Activated CD4-positive, alpha-beta memory T cell treated with anti-CD3 and anti-CD28 coated beads, Interleukin-2, amount 10 ng/mL, durations not matched to agents 7 days and 5 days (primary cell): ENCODE measurements around the gene TGFB1. TPM values are rescaled to one million over a fixed set of nuclear protein-coding genes. Genes with fewer than 3 reads are reported as not detected.

ENCODE experiments used
- CTCF ChIA-PET: fragments of 350-600 bp; sonication (Branson Sonifier 250); formaldehyde crosslinking; loops from one replicate; lab custom pipeline; 2021; ENCODE audit warnings: antibody characterized with exemption, inconsistent platforms; lab: Charles Lee
- POLR2A ChIA-PET: fragments of 350-600 bp; sonication (Branson Sonifier 250); formaldehyde crosslinking; loops from one replicate; lab custom pipeline; 2021; ENCODE audit warnings: antibody characterized with exemption; lab: Charles Lee
- DNase-seq: peaks from one replicate; pipeline ENCODE4 v3.0.0-alpha.2; 2020
- H3K27ac Mint-ChIP-seq: one replicate; pipeline ENCODE4 v1.8.0; 2021; ENCODE audit warnings: mild to moderate bottlenecking, mixed read lengths
- H3K27me3 Mint-ChIP-seq: one replicate; pipeline ENCODE4 v1.8.0; 2021; ENCODE audit warnings: mixed read lengths
- H3K36me3 Mint-ChIP-seq: one replicate; pipeline ENCODE4 v1.8.0; 2021; ENCODE audit warnings: low read depth, mixed read lengths
- H3K4me1 Mint-ChIP-seq: one replicate; pipeline ENCODE4 v1.8.0; 2021; ENCODE audit warnings: mixed read lengths
- H3K4me3 Mint-ChIP-seq: one replicate; pipeline ENCODE4 v1.8.0; 2021; ENCODE audit warnings: mild to moderate bottlenecking, mixed read lengths
- H3K9me3 Mint-ChIP-seq: one replicate; pipeline ENCODE4 v1.8.0; 2021; ENCODE audit warnings: mixed read lengths
- total RNA-seq, 2 experiments: library from RNA; stranded (reverse); gene quantifications; one replicate each; pipeline ENCODE4 v1.2.3, GENCODE V29; 2021

The TGFB1 gene
- total RNA-seq, 2 experiments from 2014 or later = 236 to 247 TPM

DNA sequence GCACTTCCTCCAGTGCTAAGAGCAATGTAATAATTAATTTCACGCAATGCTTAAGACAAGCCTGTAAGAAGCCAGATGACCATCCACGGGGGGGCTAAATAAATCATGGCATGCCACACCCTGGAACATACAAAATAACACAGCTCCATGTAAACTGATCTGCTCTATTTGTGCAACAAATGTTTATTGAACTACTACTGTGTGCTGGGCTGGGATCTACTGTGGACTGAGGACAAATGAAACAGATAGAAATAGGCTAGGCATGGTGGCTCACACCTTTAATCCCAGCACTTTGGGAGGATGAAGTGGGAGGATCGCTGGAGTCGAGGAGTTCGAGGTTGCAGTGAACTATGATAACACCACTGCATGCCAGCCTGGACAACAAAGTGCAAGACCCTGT is 21.3 kb downstream of the TGFB1 start:
- no peak overlapping the region for H3K4me3 Mint-ChIP-seq
- no peaks in the 10 kb centered on the region for H3K27me3 Mint-ChIP-seq
- ChIA-PET POLR2A (interaction anchor here (1.0 to 1.2 kb wide), 3 partner anchors 16 to 31 kb away, joined by 3 read pairs; partner anchors contain the start of gene B9D2), CTCF (interaction anchor here (1.1 kb wide), 1 partner anchor 68 kb away, joined by 4 read pairs; the partner anchor contains the start of gene HNRNPUL1)
- no peaks in the 10 kb centered on the region for H3K9me3 Mint-ChIP-seq
- H3K4me1 Mint-ChIP-seq = peaks cover 63% of the 10 kb centered on the region
- no peak overlapping the region for H3K27ac Mint-ChIP-seq
- DNase-seq = no peak
- H3K36me3 Mint-ChIP-seq = peaks cover 64% of the 10 kb centered on the region

DNA sequence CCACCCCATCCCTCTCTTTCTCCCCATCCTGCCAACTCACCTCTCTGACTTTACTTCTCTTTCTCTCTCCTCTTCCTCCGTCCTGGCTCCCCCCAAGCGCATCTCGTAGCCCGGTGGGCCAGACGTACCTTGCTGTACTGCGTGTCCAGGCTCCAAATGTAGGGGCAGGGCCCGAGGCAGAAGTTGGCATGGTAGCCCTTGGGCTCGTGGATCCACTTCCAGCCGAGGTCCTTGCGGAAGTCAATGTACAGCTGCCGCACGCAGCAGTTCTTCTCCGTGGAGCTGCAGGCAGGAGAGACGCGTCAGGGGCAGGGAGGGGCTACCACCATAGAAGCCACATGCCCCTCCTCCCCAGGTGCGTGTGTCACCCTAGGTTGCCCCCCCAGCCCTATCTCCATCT is 21.7 kb downstream of the TGFB1 start:
- POLR2A ChIA-PET = interaction anchor here (1.0 to 1.2 kb wide), 3 partner anchors 16 to 32 kb away, joined by 3 read pairs; partner anchors contain the start of gene B9D2

DNA sequence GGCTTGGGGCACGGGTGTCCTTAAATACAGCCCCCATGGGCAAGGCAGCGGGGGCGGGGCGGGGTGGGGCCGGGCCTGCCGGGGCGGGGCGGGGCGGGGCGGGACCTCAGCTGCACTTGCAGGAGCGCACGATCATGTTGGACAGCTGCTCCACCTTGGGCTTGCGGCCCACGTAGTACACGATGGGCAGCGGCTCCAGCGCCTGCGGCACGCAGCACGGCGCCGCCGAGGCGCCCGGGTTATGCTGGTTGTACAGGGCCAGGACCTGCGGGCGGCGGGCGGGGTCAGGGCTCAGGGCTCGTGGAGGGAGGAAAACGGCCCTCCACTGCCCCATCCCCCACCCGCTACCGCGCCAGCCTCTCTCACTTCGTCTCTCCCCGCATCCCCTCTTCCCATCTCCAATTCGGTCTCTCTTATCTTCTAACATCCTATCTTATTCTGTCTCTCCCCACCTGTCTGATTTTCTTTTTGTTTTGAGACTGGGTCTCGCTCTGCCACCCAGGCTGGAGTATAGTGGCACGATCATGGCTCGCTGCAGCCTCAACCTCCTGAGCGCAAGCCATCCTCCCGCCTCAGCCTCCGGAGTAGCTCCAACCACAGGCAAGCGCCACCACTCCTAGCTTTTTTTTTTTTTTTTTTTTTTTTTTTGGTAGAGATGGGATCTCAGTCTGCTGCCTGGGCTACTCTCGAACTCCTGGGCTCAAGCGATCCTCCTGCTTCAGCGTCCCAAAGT is 22.6 kb downstream of the TGFB1 start:
- no peak for DNase-seq
- H3K27me3 Mint-ChIP-seq = no peaks in the 10 kb centered on the region
- H3K9me3 Mint-ChIP-seq = no peaks in the 10 kb centered on the region
- POLR2A ChIA-PET = interaction anchor here (1.2 kb wide), 2 partner anchors 17 to 23 kb away, joined by 3 read pairs; no protein-coding TSS in a partner anchor
- H3K36me3 Mint-ChIP-seq = peaks cover 67% of the 10 kb centered on the region
- H3K4me1 Mint-ChIP-seq = peaks cover 69% of the 10 kb centered on the region
- H3K27ac Mint-ChIP-seq = peak overlapping the region; percentile 67
- CTCF ChIA-PET = no interaction called here
- no peak overlapping the region for H3K4me3 Mint-ChIP-seq

More for the DNA sequence above, 21.7 kb downstream of the TGFB1 start:
- Mint-ChIP-seq H3K27me3 (no peaks in the 10 kb centered on the region), H3K36me3 (peaks cover 64% of the 10 kb centered on the region), H3K27ac (no peak overlapping the region), H3K4me3 (no peak overlapping the region), H3K9me3 (no peaks in the 10 kb centered on the region), H3K4me1 (peaks cover 64% of the 10 kb centered on the region)
- CTCF ChIA-PET = interaction anchor here (1.1 kb wide), 1 partner anchor 68 kb away, joined by 4 read pairs; the partner anchor contains the start of gene HNRNPUL1
- no peak for DNase-seq

DNA sequence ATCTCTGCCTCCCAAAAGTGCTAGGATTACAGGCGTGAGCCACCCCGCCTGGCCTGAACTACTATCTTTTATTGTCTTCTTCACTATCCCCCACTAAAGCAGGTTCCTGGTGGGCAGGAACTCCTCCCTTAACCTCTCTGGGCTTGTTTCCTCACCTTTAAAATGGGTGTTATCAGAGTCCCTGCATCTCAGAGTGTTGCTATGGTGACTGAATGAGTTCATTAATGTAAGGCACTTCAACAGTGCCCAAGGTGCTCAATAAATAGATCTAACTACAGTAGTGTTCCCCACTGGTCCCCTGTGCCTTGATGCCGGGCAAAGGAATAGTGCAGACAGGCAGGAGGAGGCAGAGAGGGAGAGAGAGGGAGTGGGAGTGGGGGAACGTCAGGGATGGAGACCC is 23.2 kb downstream of the TGFB1 start:
- peaks cover 68% of the 10 kb centered on the region for H3K4me1 Mint-ChIP-seq
- CTCF ChIA-PET = no interaction called here
- H3K4me3 Mint-ChIP-seq = no peak overlapping the region
- DNase-seq = no peak
- no peaks in the 10 kb centered on the region for H3K27me3 Mint-ChIP-seq
- POLR2A ChIA-PET = no interaction called here
- peaks cover 65% of the 10 kb centered on the region for H3K36me3 Mint-ChIP-seq
- H3K9me3 Mint-ChIP-seq = no peaks in the 10 kb centered on the region
- H3K27ac Mint-ChIP-seq = peak overlapping the region; percentile 84

DNA sequence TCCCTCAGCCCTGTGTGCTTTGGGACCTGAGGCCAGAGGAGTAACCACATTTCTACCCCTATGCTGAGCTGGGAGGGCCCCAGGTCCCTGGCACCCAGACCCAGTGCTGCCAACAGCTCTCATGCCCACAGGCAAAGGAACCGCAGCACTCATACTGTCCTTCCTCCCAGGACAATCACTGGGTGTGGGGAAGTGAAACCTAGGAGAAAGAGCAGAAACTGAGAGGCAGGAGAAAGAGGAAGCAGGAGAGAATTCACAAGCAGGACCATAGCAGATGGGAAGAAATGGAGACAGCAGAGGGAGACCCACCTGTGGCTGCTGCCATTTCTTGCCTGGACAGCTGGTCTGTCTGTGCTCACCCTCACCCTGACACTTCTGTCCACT is 24.9 kb downstream of the TGFB1 start:
- no peaks in the 10 kb centered on the region for H3K27me3 Mint-ChIP-seq
- peaks cover 73% of the 10 kb centered on the region for H3K4me1 Mint-ChIP-seq
- no peaks in the 10 kb centered on the region for H3K9me3 Mint-ChIP-seq
- H3K27ac Mint-ChIP-seq = peak overlapping the region; percentile 95
- peak overlapping the region; percentile 68 for H3K4me3 Mint-ChIP-seq
- no peak for DNase-seq
- POLR2A ChIA-PET = interaction anchor here (2.1 to 7.7 kb wide), 10 partner anchors 8 to 111 kb away, joined by 6 to 65 read pairs (median 24); partner anchors contain the start of genes CCDC97, DMAC2, HNRNPUL1 and TGFB1
- H3K36me3 Mint-ChIP-seq = peaks cover 60% of the 10 kb centered on the region
- CTCF ChIA-PET = interaction anchor here (1.1 to 3.2 kb wide), 5 partner anchors 20 to 103 kb away, joined by 3 to 27 read pairs (median 7); partner anchors contain the start of genes HNRNPUL1 and TGFB1

DNA sequence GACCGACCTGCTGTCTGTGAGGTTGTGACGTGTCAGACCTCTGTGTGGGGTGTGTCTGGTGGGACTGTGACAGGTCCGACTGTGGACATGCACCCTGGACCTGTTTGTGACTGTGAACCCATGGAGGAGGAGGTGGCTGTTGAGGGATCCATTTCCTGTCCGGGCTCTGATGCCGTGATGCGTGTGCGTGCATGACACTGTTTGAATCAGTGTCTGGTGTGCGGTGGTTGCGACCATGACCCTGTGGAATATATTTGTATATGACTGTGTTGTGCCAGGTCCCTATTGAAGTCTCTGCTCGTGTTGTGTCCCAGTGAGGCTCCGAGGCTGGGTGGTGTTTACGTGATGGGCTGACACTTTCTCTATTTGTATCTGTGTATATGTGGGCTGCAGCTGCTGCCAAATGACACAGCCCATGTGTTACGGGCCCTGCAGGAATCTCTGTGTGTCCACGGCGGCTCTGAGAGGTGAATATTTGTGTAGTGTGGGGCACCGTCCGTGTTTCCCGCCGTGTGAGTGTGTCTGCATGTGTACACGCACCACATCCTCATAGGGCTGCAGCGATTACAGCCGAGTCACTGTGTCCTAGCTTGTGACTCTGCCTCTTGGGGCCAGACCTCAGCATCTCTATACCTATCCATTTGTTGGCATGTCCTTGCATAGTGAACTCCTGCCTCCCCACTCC is 25.4 kb downstream of the TGFB1 start:
- Mint-ChIP-seq H3K4me1 (peaks cover 69% of the 10 kb centered on the region), H3K9me3 (no peaks in the 10 kb centered on the region), H3K27ac (peak overlapping the region; percentile 95), H3K27me3 (no peaks in the 10 kb centered on the region), H3K4me3 (peak overlapping the region; percentile 68), H3K36me3 (peaks cover 55% of the 10 kb centered on the region)
- ChIA-PET CTCF (interaction anchor here (1.0 to 3.2 kb wide), 7 partner anchors 11 to 103 kb away, joined by 3 to 27 read pairs (median 4); partner anchors contain the start of genes HNRNPUL1 and TGFB1), POLR2A (interaction anchor here (1.0 to 7.7 kb wide), 14 partner anchors 8 to 112 kb away, joined by 3 to 65 read pairs (median 10); partner anchors contain the start of genes B9D2, CCDC97, DMAC2 and HNRNPUL1)
- peak; percentile 69 for DNase-seq

DNA sequence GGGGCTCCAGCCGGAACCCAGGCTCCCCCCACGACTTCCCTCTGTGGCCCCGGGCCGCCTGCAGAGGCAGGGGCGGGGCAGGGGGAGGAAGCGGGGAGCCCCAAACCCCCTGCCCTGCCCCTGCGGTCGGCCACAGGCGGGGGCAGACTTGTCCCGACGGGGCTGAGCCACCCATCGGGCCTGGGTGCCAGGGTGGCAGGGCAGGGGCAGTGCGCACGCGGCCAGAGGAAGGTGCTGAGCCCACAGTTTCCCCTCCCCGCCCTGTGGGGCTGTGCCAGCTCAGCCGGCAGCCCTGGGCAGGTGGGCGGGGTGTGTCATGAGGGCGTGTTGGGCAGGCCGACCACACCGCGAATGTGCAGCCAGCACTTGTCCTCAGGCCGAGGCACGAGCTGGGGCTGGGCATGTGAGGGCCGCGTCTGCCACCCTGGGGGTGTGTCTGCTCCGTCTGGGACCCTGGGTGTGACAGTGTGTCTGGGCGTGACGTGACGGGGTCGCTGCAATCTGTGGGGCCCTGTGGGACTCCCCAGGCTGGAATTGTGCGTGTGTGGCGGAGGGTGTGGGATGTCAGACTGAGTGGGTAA is 26.1 kb downstream of the TGFB1 start:
- Mint-ChIP-seq H3K27ac (peak overlapping the region; percentile 95), H3K36me3 (peaks cover 58% of the 10 kb centered on the region), H3K27me3 (no peaks in the 10 kb centered on the region), H3K9me3 (no peaks in the 10 kb centered on the region), H3K4me1 (peaks cover 73% of the 10 kb centered on the region), H3K4me3 (peak overlapping the region; percentile 68)
- peak; percentile 89 for DNase-seq
- POLR2A ChIA-PET = interaction anchor here (0.7 to 7.7 kb wide), 19 partner anchors 9 to 550 kb away, joined by 3 to 65 read pairs (median 6); partner anchors contain the start of genes B9D2, CCDC97, DMAC2 and HNRNPUL1
- CTCF ChIA-PET = interaction anchor here (1.0 to 3.2 kb wide), 7 partner anchors 10 to 103 kb away, joined by 3 to 27 read pairs (median 4); partner anchors contain the start of genes HNRNPUL1 and TGFB1

DNA sequence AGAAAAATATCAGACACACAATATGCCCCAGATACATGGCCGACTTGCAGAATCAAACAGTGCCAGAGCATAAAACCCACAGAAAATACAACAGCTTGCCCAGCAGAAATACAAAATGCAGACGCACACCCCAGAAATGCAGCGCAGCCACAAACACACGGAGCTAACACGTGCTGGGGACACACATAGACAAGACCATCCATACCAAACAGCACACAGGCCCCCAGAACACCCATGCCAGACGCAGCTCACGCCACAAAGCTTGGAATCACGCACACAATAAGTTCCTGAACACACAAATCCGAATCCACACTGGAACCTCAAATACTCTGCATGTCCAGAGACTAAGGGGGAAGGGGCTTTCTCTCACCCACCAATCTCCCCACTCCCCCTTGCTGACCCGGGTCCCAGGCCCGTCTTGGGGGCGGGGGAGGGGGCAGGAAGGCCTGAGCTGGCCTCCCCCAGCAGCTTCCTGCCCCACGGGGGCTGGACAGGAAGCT is 26.6 kb downstream of the TGFB1 start:
- peak overlapping the region; percentile 87 for H3K27ac Mint-ChIP-seq
- POLR2A ChIA-PET = interaction anchor here (0.7 to 7.7 kb wide), 18 partner anchors 10 to 550 kb away, joined by 3 to 65 read pairs (median 6); partner anchors contain the start of genes B9D2, CCDC97, DMAC2 and HNRNPUL1
- peak overlapping the region; percentile 65 for H3K4me3 Mint-ChIP-seq
- H3K27me3 Mint-ChIP-seq = no peaks in the 10 kb centered on the region
- peaks cover 58% of the 10 kb centered on the region for H3K36me3 Mint-ChIP-seq
- peaks cover 69% of the 10 kb centered on the region for H3K4me1 Mint-ChIP-seq
- no peaks in the 10 kb centered on the region for H3K9me3 Mint-ChIP-seq
- CTCF ChIA-PET = interaction anchor here (1.0 to 3.2 kb wide), 6 partner anchors 10 to 104 kb away, joined by 3 to 27 read pairs (median 6); partner anchors contain the start of genes HNRNPUL1 and TGFB1
- peak; percentile 47 for DNase-seq

DNA sequence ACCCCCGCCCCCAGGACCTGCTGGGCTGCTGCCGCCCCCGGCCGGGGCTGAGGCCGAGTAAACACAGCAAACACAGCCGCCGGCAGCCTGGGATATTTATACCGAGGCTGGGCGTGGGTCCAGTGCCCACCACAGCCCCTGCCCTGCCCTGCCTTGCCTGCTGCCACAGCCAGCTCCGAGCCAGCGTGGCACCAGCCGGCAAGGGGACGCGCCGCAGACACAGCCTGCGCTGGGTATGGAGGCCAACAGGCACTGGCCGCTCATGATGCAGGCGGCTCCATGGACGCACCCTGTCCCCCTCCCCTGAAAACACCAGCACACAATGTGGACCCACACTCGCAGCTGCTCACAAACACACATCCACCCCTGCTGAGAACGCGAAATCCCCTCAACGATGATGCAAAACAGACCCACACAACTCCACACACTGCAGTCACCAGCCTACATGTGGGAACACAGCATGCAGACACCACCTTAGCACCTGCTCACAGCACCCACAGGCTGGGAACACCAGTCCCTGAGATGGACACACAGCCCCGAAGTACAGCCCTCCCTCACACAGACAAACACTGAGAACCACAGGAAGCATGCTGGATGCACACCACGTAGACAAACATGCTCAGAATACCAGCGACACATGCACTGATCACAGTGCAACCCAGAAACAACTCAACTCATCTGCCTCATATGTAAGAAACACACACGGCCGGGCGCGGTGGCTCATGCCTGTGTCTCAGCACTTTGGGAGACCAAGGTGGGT is 27.6 kb downstream of the TGFB1 start:
- peak overlapping the region; percentile 65 for H3K4me3 Mint-ChIP-seq
- H3K4me1 Mint-ChIP-seq = peaks cover 63% of the 10 kb centered on the region
- H3K9me3 Mint-ChIP-seq = no peaks in the 10 kb centered on the region
- peaks cover 55% of the 10 kb centered on the region for H3K36me3 Mint-ChIP-seq
- H3K27me3 Mint-ChIP-seq = no peaks in the 10 kb centered on the region
- peak; percentile 38 for DNase-seq
- peak overlapping the region; percentile 87 for H3K27ac Mint-ChIP-seq
- CTCF ChIA-PET = no interaction called here
- POLR2A ChIA-PET = interaction anchor here (1.4 to 7.7 kb wide), 8 partner anchors 9 to 62 kb away, joined by 3 to 65 read pairs (median 34); partner anchors contain the start of genes CCDC97, HNRNPUL1 and TGFB1

DNA sequence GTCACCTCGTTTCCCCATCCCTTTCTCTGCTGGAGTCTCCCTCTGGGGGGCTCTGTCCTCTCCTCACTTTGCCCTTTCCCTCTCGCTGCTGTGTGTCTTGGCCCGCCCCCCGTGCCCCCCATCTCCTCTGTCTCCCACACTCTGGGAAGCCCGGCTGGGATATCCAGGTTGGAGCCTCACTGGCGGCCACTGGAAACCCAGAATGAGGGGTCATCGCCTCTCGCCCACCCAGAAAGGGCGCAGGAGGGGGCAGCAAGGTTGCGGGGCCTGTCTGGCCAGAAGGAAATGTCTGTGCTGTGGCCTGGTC is 28.1 kb downstream of the TGFB1 start:
- H3K27ac Mint-ChIP-seq = no peak overlapping the region

DNA sequence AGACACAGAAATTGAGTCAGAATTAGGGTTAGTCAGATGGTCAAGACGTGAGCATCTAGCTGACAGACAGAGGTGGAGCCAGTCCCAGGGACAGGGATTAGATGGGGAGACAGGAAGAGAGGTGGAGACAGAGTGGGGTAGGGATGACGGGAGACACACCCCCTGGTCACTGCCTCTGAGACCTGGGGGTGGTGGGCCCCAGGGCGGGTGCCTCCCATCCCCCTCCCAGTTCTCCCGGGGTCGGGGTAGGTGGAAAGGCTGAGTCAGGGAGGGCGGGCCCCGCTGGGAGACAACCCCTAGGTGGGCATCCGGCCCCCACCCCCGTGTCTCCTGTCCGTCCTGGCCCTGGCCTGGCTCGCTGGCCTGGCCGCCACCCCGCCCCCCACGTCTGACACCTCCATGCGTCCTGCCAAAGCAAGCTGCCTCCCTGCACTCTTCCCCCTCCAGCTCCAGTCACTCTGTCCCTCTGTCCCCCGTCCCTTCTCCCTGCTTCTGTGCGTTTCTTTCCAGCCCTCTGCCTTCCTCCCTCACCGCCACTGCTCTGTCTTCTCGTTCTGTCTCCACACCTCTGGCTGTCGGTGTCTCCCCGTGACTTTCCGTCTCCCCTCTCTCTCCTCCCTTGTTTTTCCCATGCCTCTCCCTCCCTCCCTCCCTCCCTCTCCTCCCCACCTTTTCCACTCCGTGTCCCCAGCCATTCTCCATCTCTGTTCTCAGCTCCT is 28.6 kb downstream of the TGFB1 start:
- H3K27me3 Mint-ChIP-seq = no peaks in the 10 kb centered on the region
- H3K4me3 Mint-ChIP-seq = peak overlapping the region; percentile 24
- peaks cover 56% of the 10 kb centered on the region for H3K36me3 Mint-ChIP-seq
- POLR2A ChIA-PET = interaction anchor here (0.5 to 7.7 kb wide), 5 partner anchors 15 to 104 kb away, joined by 3 to 45 read pairs (median 6); partner anchors contain the start of gene CCDC97
- no peak for DNase-seq
- H3K9me3 Mint-ChIP-seq = no peaks in the 10 kb centered on the region
- CTCF ChIA-PET = no interaction called here
- H3K27ac Mint-ChIP-seq = peak overlapping the region; percentile 74
- peaks cover 58% of the 10 kb centered on the region for H3K4me1 Mint-ChIP-seq

More for the DNA sequence above, 28.1 kb downstream of the TGFB1 start:
- Mint-ChIP-seq H3K9me3 (no peaks in the 10 kb centered on the region), H3K4me1 (peaks cover 62% of the 10 kb centered on the region), H3K4me3 (no peak overlapping the region), H3K36me3 (peaks cover 58% of the 10 kb centered on the region), H3K27me3 (no peaks in the 10 kb centered on the region)
- DNase-seq = no peak
- POLR2A ChIA-PET = interaction anchor here (1.5 to 7.7 kb wide), 4 partner anchors 16 to 103 kb away, joined by 3 to 45 read pairs (median 24); partner anchors contain the start of gene CCDC97
- CTCF ChIA-PET = no interaction called here
